HepG2 (cell line): ENCODE measurements around the gene NDUFV1. TPM values are rescaled to one million over a fixed set of nuclear protein-coding genes. Genes with fewer than 3 reads are reported as not detected.

Experiments used
- ATAC-seq: fragments of 200-7000 bp; cut with Tn5 transposase; 3 replicates; pipeline ENCODE4 v1.9.1; 2020; ENCODE audit warnings: mild to moderate bottlenecking, moderate library complexity
- BruUV-seq: library from RNA; stranded (reverse); fragments of 400-500 nt; replicated peaks from 2 replicates; lab custom pipeline; 2021; lab: Mats Ljungman, UMichigan
- CTCF ChIA-PET: fragments of 300-600 bp; formaldehyde crosslinking; extraction: SDS; loops from one replicate; lab custom pipeline; 2021; ENCODE audit warnings: low total read pairs, inconsistent platforms, low intra/inter-chr PET ratio; lab: Yijun Ruan, JAX
- POLR2A ChIA-PET: fragments of 350-600 bp; sonication (Branson Sonifier 250); formaldehyde crosslinking; loops from one replicate; lab custom pipeline; 2020; ENCODE audit warnings: antibody characterized with exemption, inconsistent platforms; lab: Yijun Ruan, JAX
- DNase-seq: peaks from one replicate; pipeline ENCODE4 v3.0.0-alpha.2; 2015; ENCODE audit warnings: low spot score
- FAIRE-seq: peaks from 3 replicates; lab custom pipeline; 2011; peaks lifted over from hg19 to GRCh38; lab: Jason Lieb, UNC
- H2AFZ ChIP-seq: one replicate; pipeline ENCODE4 v1.6.1; 2011; ENCODE audit warnings: low read length, inconsistent platforms
- H3K27ac ChIP-seq: fragments of 300-600 bp; 3 replicates; pipeline ENCODE4 v1.8.0; 2011; ENCODE audit warnings: mixed run types, mild to moderate bottlenecking, mixed read lengths, low read length, inconsistent platforms; ENCODE audit not compliant: insufficient read depth; ENCODE audit errors: extremely low read length
- H3K27me3 ChIP-seq, 2 experiments: fragments of 200-600 bp in 1 of 2; 2 replicates in 1 of 2; 3 replicates in 1 of 2; pipeline versions ENCODE4 v1.6.0 to v1.8.0; 2011; ENCODE audit warnings: low read length in 2 of 2, mild to moderate bottlenecking in 2 of 2, moderate library complexity in 2 of 2, inconsistent platforms in 1 of 2; ENCODE audit not compliant: insufficient read depth in 2 of 2, control insufficient read depth in 1 of 2
- H3K36me3 ChIP-seq, 2 experiments: fragments of 200-600 bp in 1 of 2; replicated peaks in 1 of 2; 2 replicates in 1 of 2; 3 replicates in 1 of 2; pipeline versions ENCODE4 v1.5.1 to v1.8.0; 2011; ENCODE audit warnings: low read length in 2 of 2, inconsistent platforms in 1 of 2; ENCODE audit not compliant: insufficient read depth in 2 of 2, control insufficient read depth in 1 of 2
- H3K4me1 ChIP-seq: 2 replicates; pipeline ENCODE4 v1.5.1; 2012; ENCODE audit warnings: low read length, inconsistent platforms; ENCODE audit not compliant: insufficient read depth
- H3K4me2 ChIP-seq: 2 replicates; pipeline ENCODE4 v1.6.0; 2011; ENCODE audit warnings: low read depth, low read length, inconsistent platforms
- H3K4me3 ChIP-seq, 3 experiments: fragments of 200-600 bp in 1 of 3; sonication (generic), shearing (Covaris generic) in 1 of 3; replicated peaks in 1 of 3; 2 replicates each; pipeline ENCODE4 v1.5.1; 2011 to 2016; ENCODE audit warnings: low read length in 3 of 3, inconsistent platforms in 2 of 3, low read depth in 2 of 3, mild to moderate bottlenecking in 2 of 3, control low read depth in 1 of 3, mixed read lengths in 1 of 3; ENCODE audit not compliant: insufficient read depth in 1 of 3
- H3K79me2 ChIP-seq: one replicate; pipeline ENCODE4 v1.6.1; 2011; ENCODE audit warnings: low read length, inconsistent platforms; ENCODE audit not compliant: insufficient read depth
- H3K9ac ChIP-seq: 2 replicates; pipeline ENCODE4 v1.6.0; 2011; ENCODE audit warnings: mild to moderate bottlenecking, low read depth, low read length, inconsistent platforms; ENCODE audit not compliant: insufficient read depth
- H3K9me3 ChIP-seq: 2 replicates; pipeline ENCODE4 v1.5.1; 2012; ENCODE audit warnings: mild to moderate bottlenecking, low read length
- H4K20me1 ChIP-seq: 2 replicates; pipeline ENCODE4 v1.6.0; 2011; ENCODE audit warnings: inconsistent platforms, mild to moderate bottlenecking, low read length, moderate library complexity; ENCODE audit not compliant: insufficient read depth
- FOXO1 ChIP-seq: sonication (generic); formaldehyde crosslinking; IDR thresholded peaks from 2 replicates; pipeline ENCODE4 v1.4.0; 2020; ENCODE audit warnings: missing genetic modification reagents
- MAFF ChIP-seq: IDR thresholded peaks from 2 replicates; pipeline ENCODE4 v1.6.1; 2011; ENCODE audit warnings: low read depth, low read length, improper control_type of control experiment
- NFKB2 ChIP-seq: sonication (generic); formaldehyde crosslinking; IDR thresholded peaks from 2 replicates; pipeline ENCODE4 v1.4.0; 2020; ENCODE audit warnings: missing genetic modification reagents, borderline replicate concordance
- NKX3-1 ChIP-seq: sonication (generic); formaldehyde crosslinking; IDR thresholded peaks from 2 replicates; pipeline ENCODE4 v1.5.0; 2020; ENCODE audit warnings: missing genetic modification reagents
- RAD51 ChIP-seq: fragments of 450-650 bp; IDR thresholded peaks from 2 replicates; pipeline ENCODE4 v1.6.1; 2016; ENCODE audit warnings: borderline replicate concordance
- ZNF234 ChIP-seq: sonication (generic); formaldehyde crosslinking; conservative IDR thresholded peaks from 2 replicates; pipeline ENCODE4 v1.5.1; 2020; ENCODE audit warnings: mild to moderate bottlenecking, missing genetic modification reagents
- ZNF510 ChIP-seq: sonication (generic); formaldehyde crosslinking; IDR thresholded peaks from 2 replicates; pipeline ENCODE4 v1.4.0; 2020; ENCODE audit warnings: low read depth, mild to moderate bottlenecking, missing genetic modification reagents
- ZNF607 ChIP-seq: sonication (generic); formaldehyde crosslinking; IDR thresholded peaks from 2 replicates; pipeline ENCODE4 v1.5.1; 2020; ENCODE audit warnings: missing genetic modification reagents, mild to moderate bottlenecking, borderline replicate concordance
- ZNF674 ChIP-seq: sonication (generic); formaldehyde crosslinking; IDR thresholded peaks from 2 replicates; pipeline ENCODE4 v1.5.0; 2020; ENCODE audit warnings: low read depth, mild to moderate bottlenecking, missing genetic modification reagents
- ZNF746 ChIP-seq: sonication (generic); formaldehyde crosslinking; IDR thresholded peaks from 2 replicates; pipeline ENCODE4 v1.8.0; 2022; ENCODE audit warnings: mild to moderate bottlenecking, missing genetic modification reagents
- ZNF777 ChIP-seq: sonication (generic); formaldehyde crosslinking; IDR thresholded peaks from 2 replicates; pipeline ENCODE4 v1.4.0; 2020; ENCODE audit warnings: missing genetic modification reagents
- ZSCAN9 ChIP-seq: IDR thresholded peaks from 2 replicates; pipeline ENCODE4 v1.6.1; 2016; ENCODE audit warnings: borderline replicate concordance
- WGBS: methylation state at CpG from one replicate; pipeline ENCODE4 v1.1.6; 2017; ENCODE audit warnings: low lambda C conversion rate; 5-methylcytosine and 5-hydroxymethylcytosine counted together
- in situ Hi-C: cut with HindIII; loops from 2 replicates; pipeline ENCODE4 v1.10.0; 2017; ENCODE audit warnings: low pct_unique_long_range_greater_than_20kb; ENCODE audit not compliant: extremely low pct_ligation_motif_present
- intact Hi-C: fragments of 100-400 bp; cut with micrococcal nuclease; formaldehyde crosslinking; loops from one replicate; pipeline ENCODE4 v1.10.0; 2022; ENCODE audit not compliant: unreplicated experiment
- polyA plus RNA-seq, 8 experiments: library from polyadenylated mRNA; depleted of rRNA in 3 of 8; stranded (reverse) in 7 of 8; unstranded in 1 of 8; fragments of >200 nt; fragmentation: Illumina TruSeq in 4 of 8; extraction: Trizol in 4 of 8; gene quantifications; 2 replicates each; pipeline versions ENCODE4 v1.2.1 to v1.2.3, GENCODE V29; 2011 to 2016; ENCODE audit warnings: low read depth in 4 of 8, missing spikeins in 1 of 8, mixed read lengths in 1 of 8; ENCODE audit not compliant: insufficient read depth in 1 of 8
- total RNA-seq, 5 experiments: library from RNA; depleted of rRNA; stranded (reverse); fragments of >200 nt; fragmentation: Illumina TruSeq; extraction: Trizol; gene quantifications; 2 replicates each; pipeline ENCODE4 v1.2.3, GENCODE V29; 2016; ENCODE audit warnings: low read depth in 1 of 5
- TF ChIP-seq, protein P1 (sequence below): sonication (generic); formaldehyde crosslinking; IDR thresholded peaks from 2 replicates; pipeline ENCODE4; 2020; ENCODE audit warnings: missing genetic modification reagents, mild to moderate bottlenecking, borderline replicate concordance
- TF ChIP-seq, protein P2 (sequence below), 2 experiments: sonication (generic) in 1 of 2; formaldehyde crosslinking in 1 of 2; IDR thresholded peaks; 2 replicates each; pipeline versions ENCODE4 v1.5.1 to v1.6.1; 2011 to 2020; ENCODE audit warnings: borderline replicate concordance in 1 of 2, low read depth in 1 of 2, low read length in 1 of 2, mild to moderate bottlenecking in 1 of 2, missing genetic modification reagents in 1 of 2, moderate library complexity in 1 of 2
- TF ChIP-seq, protein P3 (sequence below): IDR thresholded peaks from 2 replicates; pipeline ENCODE4 v1.6.1; 2016

The NDUFV1 gene
- total and polyA plus RNA-seq, 2 of the 13 experiments (the other 11 are each of a cell fraction or from before 2014, with no cell fraction given), result 88.9 to 137 TPM

DNA sequence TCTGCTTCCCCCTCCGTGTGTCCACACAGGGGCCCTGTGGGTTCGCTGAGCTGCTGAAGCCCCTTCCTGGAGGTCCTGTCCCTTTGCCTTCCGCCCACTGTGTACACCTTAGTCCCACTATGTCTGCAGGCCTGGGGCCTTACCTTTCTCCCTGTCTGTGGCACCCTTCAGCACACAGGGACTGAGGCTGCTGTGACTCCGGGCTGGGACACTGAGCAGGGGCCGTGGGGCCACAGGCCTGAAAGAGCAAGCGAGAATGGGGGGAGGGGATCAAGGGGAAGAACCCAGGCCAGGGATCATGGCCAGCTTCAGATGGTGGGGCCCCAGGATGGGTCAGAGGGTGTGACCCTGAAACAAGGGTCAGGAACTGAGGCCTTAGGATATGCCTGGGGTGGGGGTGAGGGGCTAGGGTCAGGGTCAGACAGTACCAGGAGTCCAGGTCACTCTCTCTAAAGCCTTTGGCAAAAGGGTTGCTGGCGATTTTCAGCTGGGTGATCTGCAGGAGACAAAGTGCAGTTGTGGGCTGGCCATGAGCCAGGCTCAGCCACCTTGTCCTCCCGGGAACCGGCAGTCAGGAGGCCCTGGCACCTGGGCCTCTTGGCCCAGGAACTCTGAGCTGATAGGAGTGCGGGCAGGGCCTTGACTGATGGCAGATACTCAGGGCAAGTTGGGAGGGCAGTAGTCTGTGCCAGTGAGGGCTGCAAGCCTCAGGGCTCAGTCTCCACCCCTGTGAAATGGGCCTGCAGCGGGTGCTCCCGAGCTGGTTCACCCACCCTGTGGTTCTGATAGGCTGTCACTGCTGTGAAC lies 25.6 kb downstream of the NDUFV1 start:
- Histone ChIP-seq H3K4me2 (peak overlapping the region; percentile 83), H3K27ac (peak overlapping the region; percentile 84), H3K4me1 (peaks cover 64% of the 10 kb centered on the region), H3K9ac (peak overlapping the region; percentile 58), H3K9me3 (no peaks in the 10 kb centered on the region), H3K4me3 (peak overlapping the region; percentile 38 to 86 (median 71); a peak in 5 of 6 replicates), H3K36me3 (no peaks in the 10 kb centered on the region), H3K79me2 (no peaks in the 10 kb centered on the region), H3K27me3 (no peaks in the 10 kb centered on the region; a peak in 2 of 5 replicates), H4K20me1 (no peaks in the 10 kb centered on the region), H2AFZ (no peak overlapping the region)
- in situ Hi-C loops, result no loop called here
- CTCF ChIA-PET, result interaction anchor here (1.5 to 1.6 kb wide), 2 partner anchors 16 to 27 kb away, joined by 3 to 4 read pairs; no protein-coding TSS in a partner anchor
- POLR2A ChIA-PET, result interaction anchor here (0.8 to 4.8 kb wide), 9 partner anchors 9 to 279 kb away, joined by 3 to 52 read pairs (median 5); partner anchors contain the start of genes ACY3 and POLD4
- intact Hi-C loops, result no loop called here
- DNase-seq (peak; percentile 71), FAIRE-seq (peak; percentile 68), ATAC-seq (peak; percentile 10)
- 3% methylated on average over 9 of the region's 12 CpGs for WGBS
- BruUV-seq, result no TSS peak
- TF ChIP-seq NFKB2 (CRISPR knock-in tag), result no peak; the same call in 1 of the 2 replicates
- TF ChIP-seq, protein P1, sequence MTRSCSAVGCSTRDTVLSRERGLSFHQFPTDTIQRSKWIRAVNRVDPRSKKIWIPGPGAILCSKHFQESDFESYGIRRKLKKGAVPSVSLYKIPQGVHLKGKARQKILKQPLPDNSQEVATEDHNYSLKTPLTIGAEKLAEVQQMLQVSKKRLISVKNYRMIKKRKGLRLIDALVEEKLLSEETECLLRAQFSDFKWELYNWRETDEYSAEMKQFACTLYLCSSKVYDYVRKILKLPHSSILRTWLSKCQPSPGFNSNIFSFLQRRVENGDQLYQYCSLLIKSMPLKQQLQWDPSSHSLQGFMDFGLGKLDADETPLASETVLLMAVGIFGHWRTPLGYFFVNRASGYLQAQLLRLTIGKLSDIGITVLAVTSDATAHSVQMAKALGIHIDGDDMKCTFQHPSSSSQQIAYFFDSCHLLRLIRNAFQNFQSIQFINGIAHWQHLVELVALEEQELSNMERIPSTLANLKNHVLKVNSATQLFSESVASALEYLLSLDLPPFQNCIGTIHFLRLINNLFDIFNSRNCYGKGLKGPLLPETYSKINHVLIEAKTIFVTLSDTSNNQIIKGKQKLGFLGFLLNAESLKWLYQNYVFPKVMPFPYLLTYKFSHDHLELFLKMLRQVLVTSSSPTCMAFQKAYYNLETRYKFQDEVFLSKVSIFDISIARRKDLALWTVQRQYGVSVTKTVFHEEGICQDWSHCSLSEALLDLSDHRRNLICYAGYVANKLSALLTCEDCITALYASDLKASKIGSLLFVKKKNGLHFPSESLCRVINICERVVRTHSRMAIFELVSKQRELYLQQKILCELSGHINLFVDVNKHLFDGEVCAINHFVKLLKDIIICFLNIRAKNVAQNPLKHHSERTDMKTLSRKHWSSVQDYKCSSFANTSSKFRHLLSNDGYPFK (CRISPR knock-in tag), result peak; percentile 48; the same call in 1 of the 2 replicates
- TF ChIP-seq NKX3-1 (CRISPR knock-in tag), result no peak
- no peak for TF ChIP-seq ZNF674 (CRISPR knock-in tag)
- TF ChIP-seq ZSCAN9, result 0 out of 2 replicates have a peak, but pooled peaks have one; percentile 26
- no peak for TF ChIP-seq MAFF
- TF ChIP-seq, protein P2, sequence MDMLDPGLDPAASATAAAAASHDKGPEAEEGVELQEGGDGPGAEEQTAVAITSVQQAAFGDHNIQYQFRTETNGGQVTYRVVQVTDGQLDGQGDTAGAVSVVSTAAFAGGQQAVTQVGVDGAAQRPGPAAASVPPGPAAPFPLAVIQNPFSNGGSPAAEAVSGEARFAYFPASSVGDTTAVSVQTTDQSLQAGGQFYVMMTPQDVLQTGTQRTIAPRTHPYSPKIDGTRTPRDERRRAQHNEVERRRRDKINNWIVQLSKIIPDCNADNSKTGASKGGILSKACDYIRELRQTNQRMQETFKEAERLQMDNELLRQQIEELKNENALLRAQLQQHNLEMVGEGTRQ (IDR thresholded peaks at IDR 0.05; ENCODE audit: low read depth, low read length), result no peak
- TF ChIP-seq, protein P2 (CRISPR knock-in tag; IDR thresholded peaks at IDR 0.05; ENCODE audit: borderline replicate concordance), result no peak
- no peak for TF ChIP-seq ZNF607 (CRISPR knock-in tag)
- TF ChIP-seq FOXO1 (CRISPR knock-in tag), result no peak
- TF ChIP-seq ZNF234, result no peak
- TF ChIP-seq ZNF510 (CRISPR knock-in tag), result no peak
- peak; percentile 68; the same call in 1 of the 2 replicates for TF ChIP-seq ZNF746 (CRISPR knock-in tag)
- TF ChIP-seq, protein P3, sequence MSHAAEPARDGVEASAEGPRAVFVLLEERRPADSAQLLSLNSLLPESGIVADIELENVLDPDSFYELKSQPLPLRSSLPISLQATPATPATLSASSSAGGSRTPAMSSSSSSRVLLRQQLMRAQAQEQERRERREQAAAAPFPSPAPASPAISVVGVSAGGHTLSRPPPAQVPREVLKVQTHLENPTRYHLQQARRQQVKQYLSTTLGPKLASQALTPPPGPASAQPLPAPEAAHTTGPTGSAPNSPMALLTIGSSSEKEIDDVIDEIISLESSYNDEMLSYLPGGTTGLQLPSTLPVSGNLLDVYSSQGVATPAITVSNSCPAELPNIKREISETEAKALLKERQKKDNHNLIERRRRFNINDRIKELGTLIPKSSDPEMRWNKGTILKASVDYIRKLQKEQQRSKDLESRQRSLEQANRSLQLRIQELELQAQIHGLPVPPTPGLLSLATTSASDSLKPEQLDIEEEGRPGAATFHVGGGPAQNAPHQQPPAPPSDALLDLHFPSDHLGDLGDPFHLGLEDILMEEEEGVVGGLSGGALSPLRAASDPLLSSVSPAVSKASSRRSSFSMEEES (CRISPR knock-in tag), result no peak
- no peak for TF ChIP-seq ZNF777 (CRISPR knock-in tag)
- no peak for TF ChIP-seq RAD51
